H1 (cell line): ENCODE results near the gene KCNMB2. TPM values are rescaled to one million over a fixed set of nuclear protein-coding genes. Genes with fewer than 3 reads are reported as not detected.

Experiments used
- CTCF ChIA-PET: fragments of 300-600 bp; sonication (Branson Sonifier 250); formaldehyde crosslinking; loops from one replicate; lab custom pipeline; 2021; ENCODE audit not compliant: partially characterized antibody; lab: Charles Lee
- POLR2A ChIA-PET: fragments of 300-600 bp; sonication (Branson Sonifier 250); formaldehyde crosslinking; loops from one replicate; lab custom pipeline; 2021; ENCODE audit warnings: inconsistent platforms; ENCODE audit not compliant: partially characterized antibody; lab: Charles Lee
- DNase-seq, 2 experiments: peaks; one replicate each; pipeline versions ENCODE4 v3.0.0 to v3.0.0-alpha.2; 2010 to 2022; ENCODE audit warnings: low spot score in 2 of 2, low read depth in 1 of 2, mixed read lengths in 1 of 2
- FAIRE-seq: peaks from 2 replicates; lab custom pipeline; 2011; peaks lifted over from hg19 to GRCh38; lab: Jason Lieb, UNC
- H2AFZ ChIP-seq: 2 replicates; pipeline ENCODE4 v1.8.1; 2012; ENCODE audit warnings: low read length, inconsistent platforms
- H2AK5ac ChIP-seq: 2 replicates; pipeline ENCODE4 v1.6.1; 2013; ENCODE audit warnings: low read depth, low read length
- H2BK120ac ChIP-seq: replicated peaks from 2 replicates; pipeline ENCODE3; 2013; ENCODE audit warnings: low read depth, low read length, inconsistent platforms
- H2BK12ac ChIP-seq: 2 replicates; pipeline ENCODE4 v1.6.1; 2013; ENCODE audit warnings: low read depth, low read length
- H2BK15ac ChIP-seq: 2 replicates; pipeline ENCODE4 v1.6.1; 2013; ENCODE audit warnings: low read length
- H2BK20ac ChIP-seq: 2 replicates; pipeline ENCODE4 v1.6.1; 2013; ENCODE audit warnings: low read length
- H2BK5ac ChIP-seq: 2 replicates; pipeline ENCODE4 v1.6.1; 2013; ENCODE audit warnings: low read depth, low read length
- H3K14ac ChIP-seq: 2 replicates; pipeline ENCODE4 v1.6.1; 2013; ENCODE audit warnings: inconsistent platforms; ENCODE audit not compliant: insufficient read length
- H3K18ac ChIP-seq: 2 replicates; pipeline ENCODE4 v1.6.1; 2013; ENCODE audit warnings: low read length; ENCODE audit errors: extremely low read depth
- H3K23ac ChIP-seq: 2 replicates; pipeline ENCODE4 v1.6.1; 2013; ENCODE audit warnings: inconsistent platforms; ENCODE audit not compliant: insufficient read length
- H3K23me2 ChIP-seq: 2 replicates; pipeline ENCODE4 v1.6.1; 2013; ENCODE audit warnings: low read depth, low read length
- H3K27ac ChIP-seq: 2 replicates; pipeline ENCODE4 v1.6.1; 2011; ENCODE audit warnings: low read depth, low read length, inconsistent platforms
- H3K27me3 ChIP-seq, 4 experiments: replicated peaks in 1 of 4; 1 replicate in 1 of 4; 2 replicates in 3 of 4; pipeline versions ENCODE4 v1.6.1 to v1.8.1; 2011 to 2013; ENCODE audit warnings: low read length in 3 of 4, mild to moderate bottlenecking in 3 of 4, inconsistent platforms in 2 of 4, mixed read lengths in 2 of 4, moderate library complexity in 1 of 4; ENCODE audit not compliant: control insufficient read depth in 3 of 4, insufficient read depth in 3 of 4; ENCODE audit errors: extremely low read depth in 1 of 4
- H3K36me3 ChIP-seq, 4 experiments: 2 replicates each; pipeline versions ENCODE4 v1.6.1 to v1.8.1; 2011 to 2013; ENCODE audit warnings: mild to moderate bottlenecking in 4 of 4, low read length in 3 of 4, moderate library complexity in 2 of 4, control low read depth in 1 of 4, inconsistent platforms in 1 of 4; ENCODE audit not compliant: insufficient read depth in 4 of 4, control insufficient read depth in 2 of 4
- H3K4ac ChIP-seq: replicated peaks from 2 replicates; pipeline ENCODE3; 2013; ENCODE audit warnings: low read length, low read depth, mixed read lengths, inconsistent platforms; ENCODE audit not compliant: insufficient read length
- H3K4me1 ChIP-seq, 4 experiments: replicated peaks in 1 of 4; 1 replicate in 1 of 4; 2 replicates in 3 of 4; pipeline versions ENCODE4 v1.6.1 to v1.8.1; 2011 to 2013; ENCODE audit warnings: low read length in 3 of 4, inconsistent platforms in 2 of 4, mixed read lengths in 1 of 4; ENCODE audit not compliant: insufficient read depth in 4 of 4, control insufficient read depth in 3 of 4
- H3K4me2 ChIP-seq, 2 experiments: 2 replicates each; pipeline versions ENCODE4 v1.6.1 to v1.8.1; 2011 to 2013; ENCODE audit warnings: low read depth in 2 of 2, low read length in 2 of 2, control low read depth in 1 of 2, inconsistent platforms in 1 of 2, mild to moderate bottlenecking in 1 of 2; ENCODE audit not compliant: insufficient read depth in 1 of 2
- H3K4me3 ChIP-seq, 4 experiments: fragments of 200-600, 300-600 bp in 1 of 4; sonication (generic), shearing (Covaris generic), sonication (Bioruptor Twin) in 1 of 4; 2 replicates each; pipeline versions ENCODE4 v1.5.1 to v1.8.1; 2011 to 2016; ENCODE audit warnings: low read length in 4 of 4, low read depth in 3 of 4, control low read depth in 2 of 4, inconsistent platforms in 2 of 4, mild to moderate bottlenecking in 2 of 4, mixed read lengths in 1 of 4, moderate library complexity in 1 of 4; ENCODE audit not compliant: insufficient read depth in 2 of 4; ENCODE audit errors: extremely low read depth in 1 of 4
- H3K56ac ChIP-seq: replicated peaks from 2 replicates; pipeline ENCODE3; 2013; ENCODE audit warnings: low read depth, mild to moderate bottlenecking, mixed read lengths, low read length, inconsistent platforms; ENCODE audit not compliant: insufficient read length
- H3K79me1 ChIP-seq: 2 replicates; pipeline ENCODE4 v1.6.1; 2013; ENCODE audit warnings: low read depth, low read length, control low read depth
- H3K79me2 ChIP-seq, 2 experiments: 2 replicates each; pipeline versions ENCODE4 v1.6.1 to v1.8.1; 2012 to 2013; ENCODE audit warnings: low read length in 2 of 2, mild to moderate bottlenecking in 2 of 2, inconsistent platforms in 1 of 2; ENCODE audit not compliant: insufficient read depth in 2 of 2, control insufficient read depth in 1 of 2
- H3K9ac ChIP-seq, 4 experiments: replicated peaks in 1 of 4; 1 replicate in 1 of 4; 2 replicates in 3 of 4; pipeline versions ENCODE4 v1.6.1 to v1.8.1; 2011 to 2013; ENCODE audit warnings: low read depth in 3 of 4, low read length in 3 of 4, control low read depth in 2 of 4, mild to moderate bottlenecking in 2 of 4, moderate library complexity in 2 of 4, inconsistent platforms in 1 of 4; ENCODE audit errors: extremely low read depth in 1 of 4
- H3K9me3 ChIP-seq, 2 experiments: 2 replicates each; pipeline versions ENCODE4 v1.6.1 to v1.8.1; 2012 to 2013; ENCODE audit warnings: mild to moderate bottlenecking in 2 of 2, moderate library complexity in 2 of 2, control low read depth in 1 of 2, inconsistent platforms in 1 of 2, low read depth in 1 of 2, low read length in 1 of 2, mixed read lengths in 1 of 2; ENCODE audit not compliant: insufficient read depth in 2 of 2
- H4K20me1 ChIP-seq, 2 experiments: replicated peaks in 1 of 2; 2 replicates each; pipeline versions ENCODE3 to v1.8.1; 2011 to 2013; ENCODE audit warnings: inconsistent platforms in 2 of 2, low read length in 2 of 2, mild to moderate bottlenecking in 1 of 2; ENCODE audit not compliant: insufficient read depth in 2 of 2, control insufficient read depth in 1 of 2
- H4K5ac ChIP-seq: 2 replicates; pipeline ENCODE4 v1.6.1; 2013; ENCODE audit warnings: low read length, low read depth, mixed read lengths, inconsistent platforms; ENCODE audit not compliant: insufficient read length
- H4K8ac ChIP-seq: 2 replicates; pipeline ENCODE4 v1.8.0; 2013; ENCODE audit warnings: mild to moderate bottlenecking, moderate library complexity, low read length, inconsistent platforms; ENCODE audit not compliant: insufficient read depth; ENCODE audit errors: extremely low read depth
- H4K91ac ChIP-seq: replicated peaks from 2 replicates; pipeline ENCODE3; 2013; ENCODE audit warnings: low read length, mixed read lengths, inconsistent platforms; ENCODE audit not compliant: insufficient read length
- BACH1 ChIP-seq: IDR thresholded peaks from 2 replicates; pipeline ENCODE4 v1.6.1; 2012; ENCODE audit warnings: low read length, improper control_type of control experiment
- CHD2 ChIP-seq: IDR thresholded peaks from 2 replicates; pipeline ENCODE4 v1.6.1; 2012; ENCODE audit warnings: low read length, improper control_type of control experiment
- WGBS, 2 experiments: shearing (Covaris generic) in 1 of 2; methylation state at CpG; one replicate each; pipeline versions ENCODE4 v1.1.6 to v1.1.7; 2013 to 2015; ENCODE audit warnings: low lambda C conversion rate in 2 of 2, mixed read lengths in 2 of 2, inconsistent platforms in 1 of 2, low coverage in 1 of 2, missing lambda C conversion rate in 1 of 2; ENCODE audit not compliant: insufficient replicate concordance in 2 of 2, insufficient coverage in 1 of 2, insufficient read length in 1 of 2; ENCODE audit errors: extremely low coverage in 1 of 2, missing lambda C conversion rate in 1 of 2; 5-methylcytosine and 5-hydroxymethylcytosine counted together
- polyA plus RNA-seq, 7 experiments: library from polyadenylated mRNA; depleted of rRNA in 3 of 7; stranded (reverse) in 5 of 7; unstranded in 2 of 7; fragments of >200 nt in 5 of 7; fragments of 200-250 nt in 2 of 7; gene quantifications; 1 replicate in 5 of 7; 2 replicates in 1 of 7; 4 replicates in 1 of 7; pipeline versions ENCODE4 v1.2.1 to v1.2.3, GENCODE V29; 2011 to 2013; ENCODE audit warnings: missing spikeins in 2 of 7, mixed read lengths in 2 of 7
- total RNA-seq: library from RNA; stranded (reverse); fragmentation: NEBNext Ultra II Directional; extraction: Animal tissue kit (Norgen Biotek cat#: 25700); gene quantifications from 2 replicates; pipeline ENCODE4 v1.2.1, GENCODE V29; 2021
- TF ChIP-seq, protein P1 (sequence below): IDR thresholded peaks from 2 replicates; pipeline ENCODE4 v1.6.1; 2012; ENCODE audit warnings: low read length, inconsistent platforms

The KCNMB2 gene
- total and polyA plus RNA-seq, 2 of the 8 experiments (the other 6 are each of a cell fraction or from before 2014, with no cell fraction given): not detected

DNA sequence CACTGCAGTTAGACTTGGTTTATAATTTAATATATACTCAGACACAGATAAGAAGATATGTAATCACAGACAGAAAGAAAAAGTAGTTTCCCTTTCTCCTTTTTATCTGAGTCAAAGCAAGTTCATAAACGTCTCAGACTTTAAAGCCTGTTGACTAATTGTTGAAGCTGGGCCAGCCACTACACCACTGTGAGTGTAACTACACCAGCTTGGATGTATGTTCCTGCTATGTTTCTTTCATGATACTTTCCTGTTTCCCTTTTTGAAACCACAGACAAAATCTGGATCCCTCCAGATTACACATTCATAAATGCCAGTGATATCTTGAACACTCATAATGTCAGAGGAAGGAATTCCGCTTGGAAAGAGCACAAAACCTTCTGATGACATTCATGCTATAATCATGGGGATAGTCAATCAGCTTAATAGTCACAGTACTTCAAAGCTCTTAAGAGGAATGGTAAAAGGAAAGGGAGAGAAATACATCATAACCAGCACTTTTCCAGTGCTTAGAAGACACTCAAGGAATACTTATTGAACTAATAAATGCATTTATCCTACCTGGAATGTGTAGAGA lies 32.0 kb downstream of the KCNMB2 start:
- TF ChIP-seq, protein P1, sequence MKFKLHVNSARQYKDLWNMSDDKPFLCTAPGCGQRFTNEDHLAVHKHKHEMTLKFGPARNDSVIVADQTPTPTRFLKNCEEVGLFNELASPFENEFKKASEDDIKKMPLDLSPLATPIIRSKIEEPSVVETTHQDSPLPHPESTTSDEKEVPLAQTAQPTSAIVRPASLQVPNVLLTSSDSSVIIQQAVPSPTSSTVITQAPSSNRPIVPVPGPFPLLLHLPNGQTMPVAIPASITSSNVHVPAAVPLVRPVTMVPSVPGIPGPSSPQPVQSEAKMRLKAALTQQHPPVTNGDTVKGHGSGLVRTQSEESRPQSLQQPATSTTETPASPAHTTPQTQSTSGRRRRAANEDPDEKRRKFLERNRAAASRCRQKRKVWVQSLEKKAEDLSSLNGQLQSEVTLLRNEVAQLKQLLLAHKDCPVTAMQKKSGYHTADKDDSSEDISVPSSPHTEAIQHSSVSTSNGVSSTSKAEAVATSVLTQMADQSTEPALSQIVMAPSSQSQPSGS: no peak
- no peak for TF ChIP-seq BACH1
- TF ChIP-seq CHD2: no peak
- H2BK5ac ChIP-seq: no peak overlapping the region
- H3K23ac ChIP-seq: no peak overlapping the region
- H2BK15ac ChIP-seq: no peak overlapping the region
- no peak for FAIRE-seq
- H4K91ac ChIP-seq: no peak overlapping the region
- no peaks in the 10 kb centered on the region for H3K4me1 ChIP-seq
- no peak overlapping the region for H3K4me3 ChIP-seq
- no peaks in the 10 kb centered on the region for H3K79me2 ChIP-seq
- CTCF ChIA-PET: no interaction called here
- no peaks in the 10 kb centered on the region for H3K79me1 ChIP-seq
- no peaks in the 10 kb centered on the region for H4K20me1 ChIP-seq
- DNase-seq: no peak
- H3K27me3 ChIP-seq: no peaks in the 10 kb centered on the region
- H2BK120ac ChIP-seq: no peak overlapping the region
- no peak overlapping the region for H3K56ac ChIP-seq
- H4K8ac ChIP-seq: no peak overlapping the region
- H3K36me3 ChIP-seq: no peaks in the 10 kb centered on the region
- POLR2A ChIA-PET: no interaction called here
- no peaks in the 10 kb centered on the region for H3K23me2 ChIP-seq
- no peak overlapping the region for H3K27ac ChIP-seq
- H2AK5ac ChIP-seq: no peak overlapping the region
- no peak overlapping the region for H2BK12ac ChIP-seq
- no peaks in the 10 kb centered on the region for H3K9me3 ChIP-seq
- no peak overlapping the region for H3K14ac ChIP-seq
- H4K5ac ChIP-seq: no peak overlapping the region
- no peak overlapping the region for H3K4me2 ChIP-seq
- H2BK20ac ChIP-seq: no peak overlapping the region
- no peak overlapping the region for H2AFZ ChIP-seq
- no peak overlapping the region for H3K9ac ChIP-seq
- no peak overlapping the region for H3K18ac ChIP-seq
- WGBS, 2 experiments: 75% methylated on average over 2 of the region's 2 CpGs; no CpG with 5 or more reads in 1 of the 2 experiments
- H3K4ac ChIP-seq: no peak overlapping the region
